ENCODE results near the gene PILRA. TPM values are rescaled to one million over a fixed set of nuclear protein-coding genes. Genes with fewer than 3 reads are reported as not detected.

PILRA gene
- polyA plus RNA-seq, 1 of the 3 experiments (the other 2 are of a cell fraction): 0.89 TPM

- no peak for DNase-seq
- no peak overlapping the region for H3K27ac ChIP-seq (ENCODE audit: low read depth in 2 of 2, low read length in 1 of 2)
- no peak overlapping the region for H2AFZ ChIP-seq (ENCODE audit: low read depth)
- H3K4me1 ChIP-seq (ENCODE audit: control insufficient read depth in 1 of 2, insufficient read depth in 2 of 2, low read depth in 1 of 2, low read length in 1 of 2): no peaks in the 10 kb centered on the region
- peaks cover 19% of the 10 kb centered on the region for H3F3A ChIP-seq (replicated peaks; ENCODE audit: insufficient read depth)
- POLR2A ChIA-PET: interaction anchor here (1.6 kb wide), 1 partner anchor 11 kb away, joined by 5 read pairs; no protein-coding TSS in a partner anchor
- TF ChIP-seq, protein P1, sequence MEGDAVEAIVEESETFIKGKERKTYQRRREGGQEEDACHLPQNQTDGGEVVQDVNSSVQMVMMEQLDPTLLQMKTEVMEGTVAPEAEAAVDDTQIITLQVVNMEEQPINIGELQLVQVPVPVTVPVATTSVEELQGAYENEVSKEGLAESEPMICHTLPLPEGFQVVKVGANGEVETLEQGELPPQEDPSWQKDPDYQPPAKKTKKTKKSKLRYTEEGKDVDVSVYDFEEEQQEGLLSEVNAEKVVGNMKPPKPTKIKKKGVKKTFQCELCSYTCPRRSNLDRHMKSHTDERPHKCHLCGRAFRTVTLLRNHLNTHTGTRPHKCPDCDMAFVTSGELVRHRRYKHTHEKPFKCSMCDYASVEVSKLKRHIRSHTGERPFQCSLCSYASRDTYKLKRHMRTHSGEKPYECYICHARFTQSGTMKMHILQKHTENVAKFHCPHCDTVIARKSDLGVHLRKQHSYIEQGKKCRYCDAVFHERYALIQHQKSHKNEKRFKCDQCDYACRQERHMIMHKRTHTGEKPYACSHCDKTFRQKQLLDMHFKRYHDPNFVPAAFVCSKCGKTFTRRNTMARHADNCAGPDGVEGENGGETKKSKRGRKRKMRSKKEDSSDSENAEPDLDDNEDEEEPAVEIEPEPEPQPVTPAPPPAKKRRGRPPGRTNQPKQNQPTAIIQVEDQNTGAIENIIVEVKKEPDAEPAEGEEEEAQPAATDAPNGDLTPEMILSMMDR (IDR thresholded peaks at IDR 0.05): 0 out of 2 replicates have a peak, but pooled peaks have one; percentile 3
- TF ChIP-seq MXI1 (IDR thresholded peaks at IDR 0.05; ENCODE audit: low read depth, low read length): no peak
- H3K9me2 ChIP-seq: no peaks in the 10 kb centered on the region
- no peak overlapping the region for H3K4me3 ChIP-seq (ENCODE audit: low read depth in 2 of 2, low read length in 1 of 2)
- CTCF ChIA-PET: interaction anchor here (1.2 to 1.7 kb wide), 2 partner anchors 11 to 49 kb away, joined by 4 to 7 read pairs; no protein-coding TSS in a partner anchor
- WGBS (ENCODE audit: low lambda C conversion rate): 99% methylated on average over 8 of the region's 8 CpGs
- H3K9ac ChIP-seq: no peak overlapping the region
- H3K9me3 ChIP-seq: no peaks in the 10 kb centered on the region
- H3K79me2 ChIP-seq (ENCODE audit: insufficient read depth): no peaks in the 10 kb centered on the region
- H3K4me2 ChIP-seq: no peak overlapping the region
- peaks cover 70 to 79% of the 10 kb centered on the region in 2 experiments for H3K36me3 ChIP-seq (replicated peaks in 1 of 2; ENCODE audit: control insufficient read depth in 1 of 2, insufficient read depth in 2 of 2, low read length in 1 of 2)
- no peaks in the 10 kb centered on the region for H3K27me3 ChIP-seq (ENCODE audit: insufficient read depth)
- H4K20me1 ChIP-seq (ENCODE audit: insufficient read depth): no peaks in the 10 kb centered on the region
Measured at GRCh38 chr7:100358857-100359212, 14.5 kb upstream of the PILRA start.

- POLR2A ChIA-PET: interaction anchor here (1.6 kb wide), 1 partner anchor 9 kb away, joined by 5 read pairs; no protein-coding TSS in a partner anchor
- peaks cover 57 to 73% of the 10 kb centered on the region in 2 experiments for H3K36me3 ChIP-seq (replicated peaks in 1 of 2; ENCODE audit: control insufficient read depth in 1 of 2, insufficient read depth in 2 of 2, low read length in 1 of 2)
Measured at GRCh38 chr7:100360135-100360854, 13.0 kb upstream of the PILRA start.

More at GRCh38 chr7:100360135-100360854, 13.0 kb upstream of the PILRA start:
- Histone ChIP-seq H3K4me3 (ENCODE audit: low read depth in 2 of 2, low read length in 1 of 2) (no peak overlapping the region), H3K9me3 (no peaks in the 10 kb centered on the region), H3K27me3 (ENCODE audit: insufficient read depth) (no peaks in the 10 kb centered on the region), H3K27ac (ENCODE audit: low read depth in 2 of 2, low read length in 1 of 2) (no peak overlapping the region), H3K9me2 (no peaks in the 10 kb centered on the region), H3K79me2 (ENCODE audit: insufficient read depth) (no peaks in the 10 kb centered on the region), H3K4me1 (ENCODE audit: control insufficient read depth in 1 of 2, insufficient read depth in 2 of 2, low read depth in 1 of 2, low read length in 1 of 2) (no peaks in the 10 kb centered on the region), H2AFZ (ENCODE audit: low read depth) (no peak overlapping the region), H3K4me2 (no peak overlapping the region), H4K20me1 (ENCODE audit: insufficient read depth) (no peaks in the 10 kb centered on the region), H3F3A (replicated peaks; ENCODE audit: insufficient read depth) (peaks cover 25% of the 10 kb centered on the region), H3K9ac (no peak overlapping the region)
- 83% methylated on average over 3 of the region's 3 CpGs for WGBS (ENCODE audit: low lambda C conversion rate)
- DNase-seq: no peak
- no peak for TF ChIP-seq USF2 (IDR thresholded peaks at IDR 0.05; ENCODE audit: borderline replicate concordance, low read depth, low read length)
- TF ChIP-seq RXRA (IDR thresholded peaks at IDR 0.05; ENCODE audit: borderline replicate concordance, low read depth): no peak
- TF ChIP-seq RFX5 (IDR thresholded peaks at IDR 0.05; ENCODE audit: low read length): no peak
- TF ChIP-seq IRF3 (IDR thresholded peaks at IDR 0.05; ENCODE audit: low read depth, low read length): no peak
- TF ChIP-seq MEF2A (IDR thresholded peaks at IDR 0.05; ENCODE audit: borderline replicate concordance, low read depth): no peak
- CTCF ChIA-PET: interaction anchor here (0.6 to 1.7 kb wide), 4 partner anchors 47 to 230 kb away, joined by 3 to 7 read pairs (median 4); no protein-coding TSS in a partner anchor

Measured in SK-N-SH (cell line).